IMR-90 (cell line): ENCODE measurements around the gene SV2C.

Experiments
- MXI1 ChIP-seq: IDR thresholded peaks from 2 replicates; pipeline ENCODE4 v1.6.1; 2012; ENCODE audit warnings: low read depth, mild to moderate bottlenecking, low read length, moderate library complexity, borderline replicate concordance
- POLR2A ChIP-seq: IDR thresholded peaks from 2 replicates; pipeline ENCODE4 v1.6.1; 2012; ENCODE audit warnings: mild to moderate bottlenecking, low read depth, low read length
- RFX5 ChIP-seq: IDR thresholded peaks from 2 replicates; pipeline ENCODE4 v1.8.0; 2012; ENCODE audit warnings: low read depth, mild to moderate bottlenecking, low read length, moderate library complexity
- TF ChIP-seq, protein P1 (sequence below): conservative IDR thresholded peaks from 2 replicates; pipeline ENCODE4 v1.5.1; 2012; ENCODE audit warnings: mild to moderate bottlenecking, low read depth, low read length, improper control_type of control experiment
- TF ChIP-seq, protein P2 (sequence below): fragments of 150-350 bp; IDR thresholded peaks from 2 replicates; pipeline ENCODE4 v1.6.1; 2016; ENCODE audit warnings: low read depth, mild to moderate bottlenecking, low read length, moderate library complexity, borderline replicate concordance
- TF ChIP-seq, protein P3 (sequence below): fragments of 150-350 bp; IDR thresholded peaks from 2 replicates; pipeline ENCODE4 v1.6.1; 2017; ENCODE audit warnings: mild to moderate bottlenecking, antibody characterized with exemption, low read length, low read depth

DNA sequence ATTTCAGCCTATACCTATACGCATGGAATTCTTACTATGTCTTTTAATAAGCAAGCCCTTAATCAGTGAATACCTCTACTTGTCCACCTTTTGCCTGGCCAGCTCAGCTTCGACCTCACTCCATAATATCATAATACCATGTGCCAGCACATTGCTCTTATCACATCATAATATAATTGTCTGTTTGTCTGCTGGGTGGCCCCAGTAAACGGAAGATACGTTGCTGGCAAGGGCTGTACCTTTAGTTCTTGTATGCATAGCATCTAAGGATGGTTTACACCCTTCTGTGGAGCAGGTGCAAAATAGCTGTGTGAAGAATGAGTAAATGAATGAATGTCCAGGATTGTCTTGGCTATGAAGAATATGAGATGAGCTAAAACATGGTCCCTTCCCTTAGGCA, 29.9 kb downstream of the SV2C start:
- TF ChIP-seq, protein P1, sequence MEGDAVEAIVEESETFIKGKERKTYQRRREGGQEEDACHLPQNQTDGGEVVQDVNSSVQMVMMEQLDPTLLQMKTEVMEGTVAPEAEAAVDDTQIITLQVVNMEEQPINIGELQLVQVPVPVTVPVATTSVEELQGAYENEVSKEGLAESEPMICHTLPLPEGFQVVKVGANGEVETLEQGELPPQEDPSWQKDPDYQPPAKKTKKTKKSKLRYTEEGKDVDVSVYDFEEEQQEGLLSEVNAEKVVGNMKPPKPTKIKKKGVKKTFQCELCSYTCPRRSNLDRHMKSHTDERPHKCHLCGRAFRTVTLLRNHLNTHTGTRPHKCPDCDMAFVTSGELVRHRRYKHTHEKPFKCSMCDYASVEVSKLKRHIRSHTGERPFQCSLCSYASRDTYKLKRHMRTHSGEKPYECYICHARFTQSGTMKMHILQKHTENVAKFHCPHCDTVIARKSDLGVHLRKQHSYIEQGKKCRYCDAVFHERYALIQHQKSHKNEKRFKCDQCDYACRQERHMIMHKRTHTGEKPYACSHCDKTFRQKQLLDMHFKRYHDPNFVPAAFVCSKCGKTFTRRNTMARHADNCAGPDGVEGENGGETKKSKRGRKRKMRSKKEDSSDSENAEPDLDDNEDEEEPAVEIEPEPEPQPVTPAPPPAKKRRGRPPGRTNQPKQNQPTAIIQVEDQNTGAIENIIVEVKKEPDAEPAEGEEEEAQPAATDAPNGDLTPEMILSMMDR, result no peak
- TF ChIP-seq MXI1 (no peak), POLR2A (no peak), RFX5 (no peak)
- TF ChIP-seq, protein P2, sequence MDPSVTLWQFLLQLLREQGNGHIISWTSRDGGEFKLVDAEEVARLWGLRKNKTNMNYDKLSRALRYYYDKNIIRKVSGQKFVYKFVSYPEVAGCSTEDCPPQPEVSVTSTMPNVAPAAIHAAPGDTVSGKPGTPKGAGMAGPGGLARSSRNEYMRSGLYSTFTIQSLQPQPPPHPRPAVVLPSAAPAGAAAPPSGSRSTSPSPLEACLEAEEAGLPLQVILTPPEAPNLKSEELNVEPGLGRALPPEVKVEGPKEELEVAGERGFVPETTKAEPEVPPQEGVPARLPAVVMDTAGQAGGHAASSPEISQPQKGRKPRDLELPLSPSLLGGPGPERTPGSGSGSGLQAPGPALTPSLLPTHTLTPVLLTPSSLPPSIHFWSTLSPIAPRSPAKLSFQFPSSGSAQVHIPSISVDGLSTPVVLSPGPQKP, result no peak
- TF ChIP-seq, protein P3, sequence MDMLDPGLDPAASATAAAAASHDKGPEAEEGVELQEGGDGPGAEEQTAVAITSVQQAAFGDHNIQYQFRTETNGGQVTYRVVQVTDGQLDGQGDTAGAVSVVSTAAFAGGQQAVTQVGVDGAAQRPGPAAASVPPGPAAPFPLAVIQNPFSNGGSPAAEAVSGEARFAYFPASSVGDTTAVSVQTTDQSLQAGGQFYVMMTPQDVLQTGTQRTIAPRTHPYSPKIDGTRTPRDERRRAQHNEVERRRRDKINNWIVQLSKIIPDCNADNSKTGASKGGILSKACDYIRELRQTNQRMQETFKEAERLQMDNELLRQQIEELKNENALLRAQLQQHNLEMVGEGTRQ, result no peak
